ENCODE data around the gene HDAC10. TPM values are rescaled to one million over a fixed set of nuclear protein-coding genes. Genes with fewer than 3 reads are reported as not detected.

The HDAC10 gene
- total RNA-seq (2022; extraction: Qiagen RNA extraction; ENCODE audit: low read depth): 8.0 to 14.0 TPM (median 11.7 TPM) in 5 replicates

GRCh38 chr22:50250555-50251476 is at the start of gene HDAC10:
TSS of gene HDAC10 (minus strand) at chr22:50251265. CDS start at chr22:50251032, 233 bp downstream.

GRCh38 chr22:50269970-50270665 is 19.1 kb upstream of the HDAC10 start, which contains the start of gene MAPK11:
TSS of gene MAPK11 (minus strand) at chr22:50270380. CDS start at chr22:50270292, 88 bp downstream.

GRCh38 chr22:50261615-50262459 is 10.8 kb upstream of the HDAC10 start, which contains the start of gene MAPK12:
TSS of gene MAPK12 (minus strand) at chr22:50261683. CDS start at chr22:50261509, 174 bp downstream.

GRCh38 chr22:50244420-50245213 is 6.4 kb downstream of the HDAC10 start, which contains the start of gene TUBGCP6:
TSS of gene TUBGCP6 (minus strand) at chr22:50245023. CDS start at chr22:50244459, 564 bp downstream.

GRCh38 chr22:50200461-50201190 is 50.4 kb downstream of the HDAC10 start, which contains the start of gene SELENOO:
TSS of gene SELENOO (plus strand) at chr22:50201011. CDS start at chr22:50201037, 26 bp downstream.

Other genes starting within 250 kb of the HDAC10 start
- gene IL17REL, start 238.5 kb downstream of the HDAC10 start, total RNA-seq (2022; extraction: Qiagen RNA extraction; ENCODE audit: low read depth): 0.05 to 0.08 TPM in 2 of 5 replicates, not detected in the others
- not detected in 5 replicates for gene TTLL8, start 193.0 kb downstream of the HDAC10 start, total RNA-seq (2022; extraction: Qiagen RNA extraction; ENCODE audit: low read depth)
- not detected in 5 replicates for gene MLC1, start 165.8 kb downstream of the HDAC10 start, total RNA-seq (2022; extraction: Qiagen RNA extraction; ENCODE audit: low read depth)
- 0.07 TPM in 1 of 5 replicates, not detected in the others for gene MOV10L1, start 161.3 kb downstream of the HDAC10 start, total RNA-seq (2022; extraction: Qiagen RNA extraction; ENCODE audit: low read depth)
- gene PANX2, start 80.5 kb downstream of the HDAC10 start, total RNA-seq (2022; extraction: Qiagen RNA extraction; ENCODE audit: low read depth): 4.8 to 6.5 TPM (median 6.0 TPM) in 5 replicates
- gene TRABD, start 65.4 kb downstream of the HDAC10 start, total RNA-seq (2022; extraction: Qiagen RNA extraction; ENCODE audit: low read depth): 25.7 to 38.6 TPM (median 35.2 TPM) in 5 replicates
- gene SELENOO, start 50.3 kb downstream of the HDAC10 start, total RNA-seq (2022; extraction: Qiagen RNA extraction; ENCODE audit: low read depth): 14.9 to 19.5 TPM (median 17.9 TPM) in 5 replicates
- 6.9 to 10.3 TPM (median 10.3 TPM) in 5 replicates for gene TUBGCP6, start 6.2 kb downstream of the HDAC10 start, total RNA-seq (2022; extraction: Qiagen RNA extraction; ENCODE audit: low read depth)
- 17.4 to 24.3 TPM (median 23.8 TPM) in 5 replicates for gene MAPK12, start 10.4 kb upstream of the HDAC10 start, total RNA-seq (2022; extraction: Qiagen RNA extraction; ENCODE audit: low read depth)
- 5.2 to 7.6 TPM (median 6.5 TPM) in 5 replicates for gene MAPK11, start 19.1 kb upstream of the HDAC10 start, total RNA-seq (2022; extraction: Qiagen RNA extraction; ENCODE audit: low read depth)
- 87.3 to 113 TPM (median 112 TPM) in 5 replicates for gene PLXNB2, start 56.4 kb upstream of the HDAC10 start, total RNA-seq (2022; extraction: Qiagen RNA extraction; ENCODE audit: low read depth)
- gene DENND6B, start 75.7 kb upstream of the HDAC10 start, total RNA-seq (2022; extraction: Qiagen RNA extraction; ENCODE audit: low read depth): 2.1 to 3.8 TPM (median 3.2 TPM) in 5 replicates
- 10.3 to 13.6 TPM (median 13.2 TPM) in 5 replicates for gene PPP6R2, start 92.1 kb upstream of the HDAC10 start, total RNA-seq (2022; extraction: Qiagen RNA extraction; ENCODE audit: low read depth)
- 17.3 to 26.0 TPM (median 23.4 TPM) in 5 replicates for gene SBF1, start 223.8 kb upstream of the HDAC10 start, total RNA-seq (2022; extraction: Qiagen RNA extraction; ENCODE audit: low read depth)
- 0.57 to 0.71 TPM (median 0.64 TPM) in 5 replicates for gene ADM2, start 230.3 kb upstream of the HDAC10 start, total RNA-seq (2022; extraction: Qiagen RNA extraction; ENCODE audit: low read depth)
- gene MIOX, start 235.6 kb upstream of the HDAC10 start, total RNA-seq (2022; extraction: Qiagen RNA extraction; ENCODE audit: low read depth): 0.09 TPM in 1 of 5 replicates, not detected in the others

All from A549 treated with GW870086 at 1 μM for 4 hours (cell line).